Measurements from ENCODE around the gene UNC5C. TPM values are rescaled to one million over a fixed set of nuclear protein-coding genes. Genes with fewer than 3 reads are reported as not detected.

Gene UNC5C
- 3.1 TPM for total RNA-seq
- 0.84 TPM for polyA plus RNA-seq (ENCODE audit: insufficient read depth, low read depth, low replicate concordance)
- long read RNA-seq, donor 1: 0 reads
- long read RNA-seq, donor 2: 0 reads
- long read RNA-seq, donor 3: 0 reads
- long read RNA-seq, donor 4: 0 reads
- long read RNA-seq, donor 5: 0 reads
- long read RNA-seq, donor 6: 0 reads
- long read RNA-seq, donor 7, partial matches to known transcripts: 0 of 1 reads
- long read RNA-seq, donor 7, other reads (novel, unspliced or antisense): 1 of 1 reads
- long read RNA-seq, donor 8: 0 reads
- long read RNA-seq, donor 9: 0 reads
- long read RNA-seq, donor 10: 0 reads

DNA sequence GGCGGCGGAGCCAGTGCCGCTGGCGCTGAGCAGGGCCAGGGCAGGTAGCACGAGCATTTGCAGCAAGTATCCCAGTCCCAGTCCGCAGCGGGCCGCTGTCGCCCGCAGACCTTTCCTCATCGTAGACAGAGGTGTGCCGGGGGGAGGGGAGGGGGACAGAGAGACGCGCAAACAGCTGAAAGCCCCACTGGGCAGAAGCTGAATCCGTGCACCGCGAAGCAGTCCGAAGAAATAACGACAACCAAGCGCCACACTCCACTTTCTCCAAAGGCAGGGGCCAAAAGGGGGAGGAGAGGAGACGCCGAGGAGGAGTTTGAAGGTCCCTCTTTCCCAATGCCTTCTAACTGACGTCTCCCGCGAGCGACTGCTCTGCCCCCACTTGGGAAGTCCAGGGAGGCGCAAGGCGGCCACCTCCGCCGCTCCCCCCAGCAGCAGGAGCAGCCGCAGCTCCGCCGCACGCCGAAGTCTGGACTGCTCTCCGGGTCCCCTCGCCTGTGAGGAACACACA lies at the start of gene UNC5C:
UNC5C (minus strand) TSS at position 236 of the 508 bp plus-strand sequence.
- TF ChIP-seq, protein P1, sequence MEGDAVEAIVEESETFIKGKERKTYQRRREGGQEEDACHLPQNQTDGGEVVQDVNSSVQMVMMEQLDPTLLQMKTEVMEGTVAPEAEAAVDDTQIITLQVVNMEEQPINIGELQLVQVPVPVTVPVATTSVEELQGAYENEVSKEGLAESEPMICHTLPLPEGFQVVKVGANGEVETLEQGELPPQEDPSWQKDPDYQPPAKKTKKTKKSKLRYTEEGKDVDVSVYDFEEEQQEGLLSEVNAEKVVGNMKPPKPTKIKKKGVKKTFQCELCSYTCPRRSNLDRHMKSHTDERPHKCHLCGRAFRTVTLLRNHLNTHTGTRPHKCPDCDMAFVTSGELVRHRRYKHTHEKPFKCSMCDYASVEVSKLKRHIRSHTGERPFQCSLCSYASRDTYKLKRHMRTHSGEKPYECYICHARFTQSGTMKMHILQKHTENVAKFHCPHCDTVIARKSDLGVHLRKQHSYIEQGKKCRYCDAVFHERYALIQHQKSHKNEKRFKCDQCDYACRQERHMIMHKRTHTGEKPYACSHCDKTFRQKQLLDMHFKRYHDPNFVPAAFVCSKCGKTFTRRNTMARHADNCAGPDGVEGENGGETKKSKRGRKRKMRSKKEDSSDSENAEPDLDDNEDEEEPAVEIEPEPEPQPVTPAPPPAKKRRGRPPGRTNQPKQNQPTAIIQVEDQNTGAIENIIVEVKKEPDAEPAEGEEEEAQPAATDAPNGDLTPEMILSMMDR (IDR thresholded peaks at IDR 0.05; ENCODE audit: borderline replicate concordance, extremely low read depth, insufficient read depth): no peak
- Histone ChIP-seq H3K27me3 (ENCODE audit: control insufficient read depth, insufficient read depth, low read length) (no peaks in the 10 kb centered on the region), H3K4me1 (ENCODE audit: control insufficient read depth in 2 of 3, insufficient read depth in 2 of 3, low read depth in 1 of 3, low read length in 3 of 3) (peaks cover 0 to 7% (median 2%) of the 10 kb centered on the region in 3 donors), H3K4me3 (ENCODE audit: low read length in 3 of 3) (peak within 1 kb of the TSS; percentile 70 to 86 (median 82)), H3K9ac (ENCODE audit: low read length in 3 of 3) (peak within 1 kb of the TSS in 2 of 3 donors; percentile 67 to 75), H3K36me3 (ENCODE audit: control insufficient read depth in 2 of 3, insufficient read depth in 3 of 3, low read length in 3 of 3) (no peaks in the 10 kb centered on the region), H3K9me3 (ENCODE audit: control insufficient read depth in 2 of 3, insufficient read depth in 1 of 3, low read length in 3 of 3) (no peaks in the 10 kb centered on the region), H3K27ac (ENCODE audit: low read depth in 2 of 2, low read length in 2 of 2) (peak within 1 kb of the TSS; percentile 69 to 78)
- no peak for FAIRE-seq
- intact Hi-C loops (cut with DNase I): no loop called here
- DNase-seq: peak; percentile 92 to 97 (median 95)

DNA sequence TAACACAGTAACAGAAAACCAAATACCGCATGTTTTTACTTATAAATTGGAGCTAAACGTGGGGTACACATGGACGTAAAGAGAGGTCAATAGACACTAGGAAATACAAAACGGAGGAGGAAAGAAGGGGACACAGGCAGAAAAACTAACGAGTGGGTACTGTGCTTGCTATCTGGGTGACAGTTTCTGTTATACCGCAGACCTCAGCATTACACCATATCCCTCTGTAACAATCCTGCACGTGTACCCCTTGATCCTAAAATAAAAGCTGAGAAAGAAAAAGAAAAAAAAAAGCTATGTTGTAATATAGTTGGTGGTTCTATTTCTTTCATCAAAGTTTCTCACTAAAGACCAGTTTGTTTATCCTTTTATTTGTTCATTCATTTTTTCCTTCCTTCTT lies 47.9 kb upstream of the UNC5C start:
- H3K9me3 ChIP-seq (ENCODE audit: control insufficient read depth in 2 of 3, insufficient read depth in 1 of 3, low read length in 3 of 3): no peaks in the 10 kb centered on the region
- H3K4me3 ChIP-seq (ENCODE audit: low read length in 3 of 3): no peak overlapping the region
- intact Hi-C loops (cut with DNase I): no loop called here
- H3K27me3 ChIP-seq (ENCODE audit: control insufficient read depth, insufficient read depth, low read length): no peaks in the 10 kb centered on the region
- no peaks in the 10 kb centered on the region for H3K4me1 ChIP-seq (ENCODE audit: control insufficient read depth in 2 of 3, insufficient read depth in 2 of 3, low read depth in 1 of 3, low read length in 3 of 3)
- DNase-seq (no peak), FAIRE-seq (no peak)
- TF ChIP-seq, protein P1 (IDR thresholded peaks at IDR 0.05; ENCODE audit: borderline replicate concordance, extremely low read depth, insufficient read depth): no peak
- H3K36me3 ChIP-seq (ENCODE audit: control insufficient read depth in 2 of 3, insufficient read depth in 3 of 3, low read length in 3 of 3): no peaks in the 10 kb centered on the region
- no peak overlapping the region for H3K27ac ChIP-seq (ENCODE audit: low read depth in 2 of 2, low read length in 2 of 2)
- no peak overlapping the region for H3K9ac ChIP-seq (ENCODE audit: low read length in 3 of 3)

DNA sequence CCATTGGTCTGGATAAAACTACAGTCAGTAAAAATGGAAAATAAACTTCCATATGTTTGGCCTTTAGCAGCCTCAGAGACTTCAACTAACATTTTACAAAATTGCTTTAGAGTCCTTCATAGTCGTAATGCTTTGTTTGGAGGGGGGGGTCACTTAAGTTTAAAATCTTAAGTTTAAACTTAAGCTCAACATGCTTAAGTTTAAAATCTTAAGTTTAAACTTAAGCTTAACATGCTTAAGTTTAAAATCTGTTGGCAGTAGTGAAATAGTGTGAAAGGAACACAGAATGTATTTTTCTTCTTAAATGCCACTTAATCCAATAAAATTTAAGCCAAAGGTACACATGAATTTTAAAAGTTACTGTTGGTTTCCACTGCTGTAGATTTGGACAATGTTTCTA lies 45.9 kb upstream of the UNC5C start:
- no peak for FAIRE-seq
- TF ChIP-seq, protein P1 (IDR thresholded peaks at IDR 0.05; ENCODE audit: borderline replicate concordance, extremely low read depth, insufficient read depth): no peak
- no peak overlapping the region for H3K27ac ChIP-seq (ENCODE audit: low read depth in 2 of 2, low read length in 2 of 2)
- no peaks in the 10 kb centered on the region for H3K36me3 ChIP-seq (ENCODE audit: control insufficient read depth in 2 of 3, insufficient read depth in 3 of 3, low read length in 3 of 3)
- intact Hi-C loops (cut with DNase I): no loop called here
- peak in 1 of 5 donors; percentile 49 for DNase-seq
- H3K9me3 ChIP-seq (ENCODE audit: control insufficient read depth in 2 of 3, insufficient read depth in 1 of 3, low read length in 3 of 3): no peaks in the 10 kb centered on the region
- H3K4me3 ChIP-seq (ENCODE audit: low read length in 3 of 3): no peak overlapping the region
- H3K9ac ChIP-seq (ENCODE audit: low read length in 3 of 3): no peak overlapping the region
- H3K4me1 ChIP-seq (ENCODE audit: control insufficient read depth in 2 of 3, insufficient read depth in 2 of 3, low read depth in 1 of 3, low read length in 3 of 3): no peaks in the 10 kb centered on the region
- no peaks in the 10 kb centered on the region for H3K27me3 ChIP-seq (ENCODE audit: control insufficient read depth, insufficient read depth, low read length)
